Dedifferentiated amniotic fluid mesenchymal stem cell (primary cell): ENCODE data around the gene NFKBIE.
A peak's percentile ranks its signal among the peaks of the same experiment; 100 is the strongest.

ENCODE experiments used
- DNase-seq: peaks from one replicate; pipeline ENCODE4 v3.0.0-alpha.2; 2016; ENCODE audit errors: extremely low spot score

The NFKBIE gene

GRCh38 chr6:44258325-44258863 lies 7.0 kb downstream of the NFKBIE start:
- DNase-seq = no peak

GRCh38 chr6:44257753-44258324 lies 7.5 kb downstream of the NFKBIE start:
- no peak for DNase-seq

GRCh38 chr6:44257025-44257752 lies 8.2 kb downstream of the NFKBIE start, which contains the start of gene SLC35B2:
Gene SLC35B2, minus strand, starts transcription at chr6:44257528. Its CDS starts 118 bp downstream, at chr6:44257410.
- peak; percentile 37 for DNase-seq

DNA sequence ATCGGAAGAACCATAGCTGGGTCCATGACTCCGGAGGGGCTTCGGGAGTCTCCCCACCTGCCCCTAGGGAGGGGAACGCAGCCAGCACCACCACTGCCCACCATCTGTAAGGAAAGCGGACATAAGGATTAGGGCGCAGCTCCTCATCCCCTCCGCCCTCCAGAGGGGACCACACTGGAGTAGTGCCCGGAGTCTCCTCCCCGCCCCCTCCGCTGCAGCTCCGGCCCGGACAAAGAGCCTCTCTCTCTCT lies 8.7 kb downstream of the NFKBIE start:
- DNase-seq = no peak

DNA sequence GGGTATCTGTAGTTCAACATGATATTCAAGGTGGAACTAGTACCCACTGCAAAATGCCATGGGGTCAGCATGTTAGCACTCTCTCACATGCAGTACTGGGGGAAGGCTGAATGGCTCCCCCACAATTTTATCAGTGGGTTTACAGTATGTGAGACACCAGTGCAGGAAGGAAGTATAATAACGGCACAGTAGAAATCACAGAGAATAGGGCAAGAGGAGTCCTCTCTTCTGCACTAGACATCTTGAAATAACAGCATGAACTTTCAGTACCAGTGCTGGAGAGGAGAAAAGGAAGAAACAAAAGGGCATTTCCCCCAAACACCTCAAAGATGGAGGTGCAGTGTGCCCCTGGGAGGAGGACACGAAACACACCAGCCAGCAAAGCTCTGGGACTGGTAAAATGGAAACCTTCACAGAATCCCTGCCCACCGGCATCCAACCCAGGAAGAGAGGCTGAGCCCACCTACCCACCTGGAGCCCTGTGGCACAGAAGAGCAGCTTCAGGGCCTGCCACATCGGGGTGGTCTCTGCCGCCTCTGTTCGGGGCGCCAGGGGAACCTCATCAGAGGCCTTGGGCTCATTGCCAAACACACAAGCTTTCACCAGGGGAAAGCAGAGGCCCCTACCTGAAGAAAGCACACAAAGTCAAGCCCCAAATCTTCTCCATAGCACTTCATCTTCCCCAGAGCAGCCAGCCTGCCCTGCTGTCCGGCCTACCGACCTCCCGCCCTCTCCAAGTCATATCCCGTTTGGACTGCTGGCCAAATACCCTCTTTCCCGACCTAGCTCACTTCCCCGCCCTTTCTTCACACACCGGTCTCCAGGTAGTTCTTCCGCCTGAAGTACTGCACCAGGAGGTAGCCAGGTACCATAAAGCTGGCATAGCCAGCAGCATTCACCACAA lies 9.2 kb downstream of the NFKBIE start:
- DNase-seq = no peak

- no peak for DNase-seq
Measured at GRCh38 chr6:44255105-44255808, 10.1 kb downstream of the NFKBIE start.

DNA sequence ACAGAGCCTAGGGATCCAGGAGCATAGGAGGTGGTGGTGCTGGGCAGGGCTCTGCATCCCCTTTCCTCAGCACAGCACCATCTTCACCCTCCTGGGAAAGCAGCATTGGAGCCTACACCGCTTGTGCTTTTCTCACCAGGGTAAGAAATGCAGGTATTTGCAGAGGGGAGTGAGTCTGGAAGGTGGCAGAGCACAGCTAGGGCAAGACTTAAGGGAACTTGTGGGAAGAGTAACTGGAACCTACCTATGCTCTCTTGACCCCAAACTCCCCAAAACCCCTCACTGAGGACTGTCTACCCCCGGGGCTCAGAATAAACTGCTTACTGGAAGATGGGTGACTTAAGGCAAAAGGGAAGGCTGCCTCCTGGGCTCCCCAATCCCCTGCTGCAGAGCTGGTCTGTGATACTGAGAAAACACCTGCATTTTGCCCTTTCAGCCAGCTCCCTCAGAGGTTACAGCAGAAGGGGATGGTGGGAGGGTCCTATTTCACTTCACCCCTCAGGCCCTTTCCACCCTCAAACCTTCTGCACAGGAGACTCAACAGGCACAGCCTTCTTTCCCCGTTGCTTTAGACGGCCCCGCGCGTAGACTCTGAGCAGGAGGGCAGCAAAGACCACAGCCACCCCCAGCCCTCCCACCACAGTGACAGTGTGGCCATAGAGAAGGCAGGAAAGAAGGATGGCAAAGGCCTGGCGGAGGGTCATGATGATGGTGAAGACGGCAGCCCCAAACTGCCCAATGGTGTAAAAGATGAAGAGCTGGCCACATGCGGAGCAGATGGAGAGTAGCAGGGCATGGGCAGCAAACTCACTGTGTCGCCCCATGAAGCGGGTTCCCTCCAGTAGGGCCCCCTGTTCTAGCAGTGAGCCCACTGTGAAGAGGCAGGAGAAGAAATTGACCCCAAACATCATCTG lies 10.9 kb downstream of the NFKBIE start:
- DNase-seq = no peak

DNA sequence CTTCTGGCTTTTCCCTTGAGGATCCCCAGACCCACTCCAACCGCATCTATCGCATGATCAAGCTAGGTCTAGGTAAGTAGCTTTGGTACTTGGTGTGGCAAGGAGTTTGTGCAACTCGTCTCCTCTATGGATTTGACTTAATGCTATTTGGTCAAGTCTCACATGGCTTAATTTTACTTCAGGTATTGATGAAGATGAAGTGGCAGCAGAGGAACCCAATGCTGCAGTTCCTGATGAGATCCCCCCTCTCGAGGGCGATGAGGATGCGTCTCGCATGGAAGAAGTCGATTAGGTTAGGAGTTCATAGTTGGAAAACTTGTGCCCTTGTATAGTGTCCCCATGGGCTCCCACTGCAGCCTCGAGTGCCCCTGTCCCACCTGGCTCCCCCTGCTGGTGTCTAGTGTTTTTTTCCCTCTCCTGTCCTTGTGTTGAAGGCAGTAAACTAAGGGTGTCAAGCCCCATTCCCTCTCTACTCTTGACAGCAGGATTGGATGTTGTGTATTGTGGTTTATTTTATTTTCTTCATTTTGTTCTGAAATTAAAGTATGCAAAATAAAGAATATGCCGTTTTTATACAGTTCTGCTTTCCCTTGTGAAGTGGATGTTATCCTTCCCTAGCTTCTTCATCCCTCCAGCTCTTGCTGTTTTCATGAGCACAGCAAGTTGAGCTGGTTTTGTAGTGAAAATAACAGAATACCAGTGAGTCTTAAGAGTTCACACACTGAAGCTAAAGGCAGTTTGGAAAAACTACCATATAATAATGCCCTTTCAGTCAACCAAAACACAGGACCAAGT lies 11.8 kb downstream of the NFKBIE start:
- DNase-seq = no peak

- DNase-seq = no peak
Measured at GRCh38 chr6:44251576-44252524, 13.5 kb downstream of the NFKBIE start.

- DNase-seq = no peak
Measured at GRCh38 chr6:44250718-44251123, 14.6 kb downstream of the NFKBIE start.

GRCh38 chr6:44250067-44250717 lies 15.2 kb downstream of the NFKBIE start:
- no peak for DNase-seq

- no peak for DNase-seq
Measured at GRCh38 chr6:44249082-44249748, 16.1 kb downstream of the NFKBIE start.

GRCh38 chr6:44248579-44248978 lies 16.8 kb downstream of the NFKBIE start:
- DNase-seq = no peak

- DNase-seq = peak; percentile 41
Measured at GRCh38 chr6:44247338-44248302, 17.7 kb downstream of the NFKBIE start.

DNA sequence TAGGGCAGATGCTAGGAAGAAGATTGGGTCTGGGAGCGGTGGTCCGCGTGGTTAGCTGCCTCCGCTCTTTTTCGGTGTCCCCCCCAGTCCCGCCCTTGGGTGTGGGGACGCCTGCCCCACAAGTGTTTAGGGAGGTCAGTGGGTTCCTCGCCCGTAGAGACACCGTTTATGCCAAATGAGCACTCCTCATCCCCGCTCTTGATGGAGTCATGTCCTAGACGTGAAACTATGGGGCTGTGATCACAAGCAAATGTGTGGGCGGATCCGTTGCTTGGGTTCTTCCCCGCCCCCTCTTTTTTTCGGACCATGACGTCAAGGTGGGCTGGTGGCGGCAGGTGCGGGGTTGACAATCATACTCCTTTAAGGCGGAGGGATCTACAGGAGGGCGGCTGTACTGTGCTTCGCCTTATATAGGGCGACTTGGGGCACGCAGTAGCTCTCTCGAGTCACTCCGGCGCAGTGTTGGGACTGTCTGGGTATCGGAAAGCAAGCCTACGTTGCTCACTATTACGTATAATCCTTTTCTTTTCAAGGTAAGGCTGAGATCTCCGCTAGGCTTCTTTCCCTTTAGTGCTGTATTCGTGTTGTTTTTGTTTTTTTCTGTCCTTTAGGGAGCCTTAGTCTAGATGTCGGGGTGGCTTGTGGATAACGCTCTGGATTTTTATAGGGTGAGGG lies 18.6 kb downstream of the NFKBIE start, which contains the start of gene HSP90AB1:
Gene HSP90AB1 (plus strand): TSS at position 439 of the 675 bp plus-strand sequence. CDS start 1,529 bp downstream, outside the sequence.
- DNase-seq = peak; percentile 95
